ENCODE results near the gene TCEAL9.

DNA sequence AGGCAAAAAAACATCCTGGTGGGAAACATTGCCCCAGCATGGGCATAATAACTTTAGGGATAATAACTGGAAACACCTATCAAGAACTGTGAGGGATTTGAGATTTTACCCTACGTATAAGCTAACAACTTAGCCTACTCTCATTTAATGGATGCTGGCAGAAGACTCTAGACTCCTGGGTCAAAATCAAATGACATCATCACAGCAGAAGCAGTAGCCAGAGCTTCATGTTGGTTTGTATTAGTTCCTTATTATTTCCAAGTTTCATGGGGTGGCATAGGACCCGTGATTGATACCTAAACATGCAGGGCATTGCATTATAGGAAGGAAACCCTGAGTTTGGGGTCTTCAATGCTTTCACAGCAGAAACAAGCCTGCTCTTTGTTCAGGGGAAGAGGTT is 4.6 kb downstream of the TCEAL9 start:
- TF ChIP-seq ZNF624 (tag by site-specific recombination; IDR thresholded peaks at IDR 0.05) (no peak), ZBTB49 (tag by site-specific recombination; IDR thresholded peaks at IDR 0.05; ENCODE audit: low read depth) (no peak), ZBTB21 (tag by site-specific recombination; IDR thresholded peaks at IDR 0.05) (no peak), GLI4 (tag by site-specific recombination; IDR thresholded peaks at IDR 0.05) (no peak)
- TF ChIP-seq, protein P1, sequence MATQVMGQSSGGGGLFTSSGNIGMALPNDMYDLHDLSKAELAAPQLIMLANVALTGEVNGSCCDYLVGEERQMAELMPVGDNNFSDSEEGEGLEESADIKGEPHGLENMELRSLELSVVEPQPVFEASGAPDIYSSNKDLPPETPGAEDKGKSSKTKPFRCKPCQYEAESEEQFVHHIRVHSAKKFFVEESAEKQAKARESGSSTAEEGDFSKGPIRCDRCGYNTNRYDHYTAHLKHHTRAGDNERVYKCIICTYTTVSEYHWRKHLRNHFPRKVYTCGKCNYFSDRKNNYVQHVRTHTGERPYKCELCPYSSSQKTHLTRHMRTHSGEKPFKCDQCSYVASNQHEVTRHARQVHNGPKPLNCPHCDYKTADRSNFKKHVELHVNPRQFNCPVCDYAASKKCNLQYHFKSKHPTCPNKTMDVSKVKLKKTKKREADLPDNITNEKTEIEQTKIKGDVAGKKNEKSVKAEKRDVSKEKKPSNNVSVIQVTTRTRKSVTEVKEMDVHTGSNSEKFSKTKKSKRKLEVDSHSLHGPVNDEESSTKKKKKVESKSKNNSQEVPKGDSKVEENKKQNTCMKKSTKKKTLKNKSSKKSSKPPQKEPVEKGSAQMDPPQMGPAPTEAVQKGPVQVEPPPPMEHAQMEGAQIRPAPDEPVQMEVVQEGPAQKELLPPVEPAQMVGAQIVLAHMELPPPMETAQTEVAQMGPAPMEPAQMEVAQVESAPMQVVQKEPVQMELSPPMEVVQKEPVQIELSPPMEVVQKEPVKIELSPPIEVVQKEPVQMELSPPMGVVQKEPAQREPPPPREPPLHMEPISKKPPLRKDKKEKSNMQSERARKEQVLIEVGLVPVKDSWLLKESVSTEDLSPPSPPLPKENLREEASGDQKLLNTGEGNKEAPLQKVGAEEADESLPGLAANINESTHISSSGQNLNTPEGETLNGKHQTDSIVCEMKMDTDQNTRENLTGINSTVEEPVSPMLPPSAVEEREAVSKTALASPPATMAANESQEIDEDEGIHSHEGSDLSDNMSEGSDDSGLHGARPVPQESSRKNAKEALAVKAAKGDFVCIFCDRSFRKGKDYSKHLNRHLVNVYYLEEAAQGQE (tag by site-specific recombination; IDR thresholded peaks at IDR 0.05), result no peak
- TF ChIP-seq, protein P2, sequence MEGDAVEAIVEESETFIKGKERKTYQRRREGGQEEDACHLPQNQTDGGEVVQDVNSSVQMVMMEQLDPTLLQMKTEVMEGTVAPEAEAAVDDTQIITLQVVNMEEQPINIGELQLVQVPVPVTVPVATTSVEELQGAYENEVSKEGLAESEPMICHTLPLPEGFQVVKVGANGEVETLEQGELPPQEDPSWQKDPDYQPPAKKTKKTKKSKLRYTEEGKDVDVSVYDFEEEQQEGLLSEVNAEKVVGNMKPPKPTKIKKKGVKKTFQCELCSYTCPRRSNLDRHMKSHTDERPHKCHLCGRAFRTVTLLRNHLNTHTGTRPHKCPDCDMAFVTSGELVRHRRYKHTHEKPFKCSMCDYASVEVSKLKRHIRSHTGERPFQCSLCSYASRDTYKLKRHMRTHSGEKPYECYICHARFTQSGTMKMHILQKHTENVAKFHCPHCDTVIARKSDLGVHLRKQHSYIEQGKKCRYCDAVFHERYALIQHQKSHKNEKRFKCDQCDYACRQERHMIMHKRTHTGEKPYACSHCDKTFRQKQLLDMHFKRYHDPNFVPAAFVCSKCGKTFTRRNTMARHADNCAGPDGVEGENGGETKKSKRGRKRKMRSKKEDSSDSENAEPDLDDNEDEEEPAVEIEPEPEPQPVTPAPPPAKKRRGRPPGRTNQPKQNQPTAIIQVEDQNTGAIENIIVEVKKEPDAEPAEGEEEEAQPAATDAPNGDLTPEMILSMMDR (tag by site-specific recombination; IDR thresholded peaks at IDR 0.05), result no peak
